K562 (cell line): ENCODE results near the gene CHRNA3. TPM values are rescaled to one million over a fixed set of nuclear protein-coding genes. Genes with fewer than 3 reads are reported as not detected.

Experiments used
- ATAC-seq: fragments of 200-7000 bp; cut with Tn5 transposase; 3 replicates; pipeline ENCODE4 v1.9.1; 2020; ENCODE audit warnings: moderate library complexity
- BruUV-seq: library from RNA; stranded (reverse); fragments of 400-500 nt; replicated peaks from 2 replicates; lab custom pipeline; 2021; lab: Mats Ljungman, UMichigan
- CTCF ChIA-PET: fragments of 300-600 bp; formaldehyde crosslinking; extraction: SDS; loops from one replicate; lab custom pipeline; 2021; ENCODE audit warnings: low intra/inter-chr PET ratio; lab: Yijun Ruan, JAX
- POLR2A ChIA-PET: fragments of 300-600, 350-650 bp; sonication (Branson Sonifier 250); formaldehyde crosslinking; extraction: SDS; loops from one replicate; lab custom pipeline; 2021; ENCODE audit warnings: antibody characterized with exemption, inconsistent platforms; lab: Yijun Ruan, JAX
- DNase-seq, 4 experiments: peaks; one replicate each; pipeline versions ENCODE4 v3.0.0 to v3.0.0-alpha.2; 2011 to 2018; ENCODE audit warnings: low spot score in 3 of 4, mixed read lengths in 3 of 4; ENCODE audit errors: extremely low read depth in 1 of 4
- FAIRE-seq: peaks from 2 replicates; lab custom pipeline; 2011; peaks lifted over from hg19 to GRCh38; lab: Jason Lieb, UNC
- H2AFZ ChIP-seq: 2 replicates; pipeline ENCODE4 v1.6.0; 2011; ENCODE audit warnings: low read depth, low read length, control low read depth, inconsistent platforms
- H3K27ac ChIP-seq: fragments of 200-600 bp; 3 replicates; pipeline ENCODE4 v1.8.0; 2011; ENCODE audit warnings: low read depth, mild to moderate bottlenecking, control low read depth, inconsistent platforms, low read length, moderate library complexity, mixed read lengths; ENCODE audit errors: extremely low read depth
- H3K27me3 ChIP-seq, 2 experiments: fragments of 300-600 bp in 1 of 2; 2 replicates in 1 of 2; 3 replicates in 1 of 2; pipeline versions ENCODE4 v1.6.0 to v1.8.0; 2011; ENCODE audit warnings: inconsistent platforms in 2 of 2, low read length in 2 of 2, mild to moderate bottlenecking in 1 of 2, mixed read lengths in 1 of 2, moderate library complexity in 1 of 2; ENCODE audit not compliant: control insufficient read depth in 2 of 2, insufficient read depth in 2 of 2
- H3K36me3 ChIP-seq: fragments of 300-600 bp; 3 replicates; pipeline ENCODE4 v1.8.0; 2011; ENCODE audit warnings: mild to moderate bottlenecking, low read length, inconsistent platforms; ENCODE audit not compliant: control insufficient read depth, insufficient read depth
- H3K4me1 ChIP-seq, 2 experiments: fragments of 200-600 bp in 1 of 2; replicated peaks in 1 of 2; 2 replicates in 1 of 2; 3 replicates in 1 of 2; pipeline versions ENCODE4 v1.5.1 to v1.8.0; 2011; ENCODE audit warnings: inconsistent platforms in 2 of 2, low read length in 2 of 2, mild to moderate bottlenecking in 1 of 2, mixed read lengths in 1 of 2, moderate library complexity in 1 of 2; ENCODE audit not compliant: control insufficient read depth in 2 of 2, insufficient read depth in 2 of 2
- H3K4me2 ChIP-seq: 2 replicates; pipeline ENCODE4 v1.6.1; 2011; ENCODE audit warnings: low read length, control low read depth, inconsistent platforms, mixed read lengths; ENCODE audit not compliant: insufficient read depth
- H3K4me3 ChIP-seq: fragments of 200-600 bp; sonication (generic), shearing (Covaris generic); 2 replicates; pipeline ENCODE4 v1.5.1; 2016; ENCODE audit warnings: control low read depth, inconsistent platforms
- H3K79me2 ChIP-seq: fragments of 200-600 bp; 3 replicates; pipeline ENCODE4 v1.8.0; 2011; ENCODE audit warnings: low read length, inconsistent platforms; ENCODE audit not compliant: control insufficient read depth, insufficient read depth
- H3K9ac ChIP-seq, 2 experiments: 2 replicates each; pipeline versions ENCODE4 v1.6.0 to v1.6.1; 2011; ENCODE audit warnings: low read depth in 2 of 2, low read length in 2 of 2, control low read depth in 1 of 2, inconsistent platforms in 1 of 2, mild to moderate bottlenecking in 1 of 2, mixed read lengths in 1 of 2; ENCODE audit not compliant: insufficient read depth in 1 of 2
- H3K9me1 ChIP-seq: one replicate; pipeline ENCODE4 v1.6.0; 2011; ENCODE audit warnings: inconsistent platforms, mild to moderate bottlenecking, low read length, moderate library complexity; ENCODE audit not compliant: control insufficient read depth, insufficient read depth
- H3K9me3 ChIP-seq: replicated peaks from 2 replicates; pipeline ENCODE4 v1.5.1; 2011; ENCODE audit warnings: low read depth, low read length, inconsistent platforms; ENCODE audit not compliant: control insufficient read depth, insufficient read depth
- H4K20me1 ChIP-seq: replicated peaks from 2 replicates; pipeline ENCODE4 v1.6.1; 2011; ENCODE audit warnings: low read length, inconsistent platforms, mixed read lengths; ENCODE audit not compliant: control insufficient read depth, insufficient read depth
- ARID3A ChIP-seq: IDR thresholded peaks from 2 replicates; pipeline ENCODE4 v1.6.1; 2012; ENCODE audit warnings: low read depth, low read length, improper control_type of control experiment, borderline replicate concordance
- DPF2 ChIP-seq: fragments of 450-650 bp; IDR thresholded peaks from 2 replicates; pipeline ENCODE4 v1.6.1; 2016
- MLX ChIP-seq, 2 experiments: fragments of 450-650 bp in 1 of 2; sonication (generic) in 1 of 2; formaldehyde crosslinking; conservative IDR thresholded peaks; 2 replicates each; pipeline versions ENCODE4 v1.4.0 to v1.8.1; 2020 to 2022; ENCODE audit warnings: mild to moderate bottlenecking in 1 of 2, missing genetic modification reagents in 1 of 2
- RBM17 ChIP-seq: fragments of 200-400 bp; formaldehyde crosslinking; IDR thresholded peaks from 2 replicates; pipeline ENCODE4 v1.6.1; 2017; ENCODE audit warnings: low read depth, mild to moderate bottlenecking, low read length, borderline replicate concordance
- SRSF1 ChIP-seq: fragments of 200-400 bp; formaldehyde crosslinking; IDR thresholded peaks from 2 replicates; pipeline ENCODE4 v1.6.1; 2017; ENCODE audit warnings: mild to moderate bottlenecking, low read depth, low read length, moderate library complexity
- THRA ChIP-seq: fragments of 450-650 bp; IDR thresholded peaks from 2 replicates; pipeline ENCODE4 v1.6.1; 2017; ENCODE audit warnings: mild to moderate bottlenecking, moderate library complexity
- WHSC1 ChIP-seq: IDR thresholded peaks from one replicate; pipeline ENCODE4 v1.6.1; 2012; ENCODE audit warnings: low read length, control low read depth, inconsistent platforms
- WGBS: fragments of 100-300 bp; shearing (Covaris generic); methylation state at CpG from one replicate; pipeline ENCODE4 v1.1.6; 2016; ENCODE audit warnings: low coverage, mixed read lengths; ENCODE audit not compliant: insufficient coverage; ENCODE audit errors: missing lambda C conversion rate; 5-methylcytosine and 5-hydroxymethylcytosine counted together
- in situ Hi-C: fragments of 300-500 bp; cut with MboI; formaldehyde crosslinking; loops from 4 replicates; pipeline ENCODE4 v1.15.0; 2018; ENCODE audit warnings: inconsistent platforms, mixed read lengths
- intact Hi-C: fragments of 100-400 bp; cut with micrococcal nuclease; formaldehyde crosslinking; loops from 2 replicates; pipeline ENCODE4 v1.14.2; 2022
- polyA plus RNA-seq, 8 experiments: library from polyadenylated mRNA; depleted of rRNA in 4 of 8; stranded (reverse) in 5 of 8; unstranded in 3 of 8; fragments of >200 nt; fragmentation: Nextera tagmentation in 2 of 8; fragmentation: Illumina TruSeq in 1 of 8; extraction: Ambion mirVana in 2 of 8; extraction: Trizol in 1 of 8; gene quantifications; 2 replicates each; pipeline versions ENCODE4 v1.2.1 to v1.2.3, GENCODE V29; 2011 to 2014; ENCODE audit warnings: inconsistent platforms in 1 of 8, missing spikeins in 1 of 8
- total RNA-seq, 7 experiments: library from RNA; depleted of rRNA in 6 of 7; stranded (reverse); fragments of >200 nt in 6 of 7; fragmentation: Illumina TruSeq in 2 of 7; extraction: Trizol in 2 of 7; gene quantifications; 2 replicates each; pipeline versions ENCODE4 v1.2.1 to v1.2.3, GENCODE V29; 2011 to 2021; ENCODE audit warnings: low replicate concordance in 1 of 7

CHRNA3 gene
- total and polyA plus RNA-seq, 9 of the 15 experiments (the other 6 are each of a cell fraction or from before 2014, with no cell fraction given): 0.01 TPM; not detected in 8

GRCh38 chr15:78563092-78563491, 57.7 kb downstream of the CHRNA3 start:
- no peak overlapping the region for H3K27ac ChIP-seq
- CTCF ChIA-PET: no interaction called here
- no peaks in the 10 kb centered on the region for H3K36me3 ChIP-seq
- POLR2A ChIA-PET: interaction anchor here (5.4 kb wide), 1 partner anchor 13 kb away, joined by 62 read pairs; no protein-coding TSS in a partner anchor
- H3K79me2 ChIP-seq: peaks cover 4% of the 10 kb centered on the region; the same call in 2 of the 3 replicates
- no peak for FAIRE-seq
- no peaks in the 10 kb centered on the region for H3K9me1 ChIP-seq
- H2AFZ ChIP-seq: no peak overlapping the region
- 27% methylated on average over 2 of the region's 2 CpGs for WGBS
- no peak overlapping the region for H3K4me2 ChIP-seq
- intact Hi-C loops: no loop called here
- H3K9ac ChIP-seq: no peak overlapping the region
- H3K9me3 ChIP-seq: no peaks in the 10 kb centered on the region
- BruUV-seq: no TSS peak
- TF ChIP-seq ARID3A (no peak), DPF2 (no peak), MLX (CRISPR knock-in tag; conservative IDR thresholded peaks at IDR 0.05) (no peak), RBM17 (no peak), SRSF1 (no peak), THRA (no peak), WHSC1 (no peak)
- H3K4me1 ChIP-seq: peaks cover 8 to 22% of the 10 kb centered on the region in 2 experiments; a peak in 4 of 5 replicates
- in situ Hi-C loops: no loop called here
- no peak for ATAC-seq
- no peak for DNase-seq
- H3K27me3 ChIP-seq: 0 out of 5 replicates have a peak, but pooled peaks cover 0 to 7% of the 10 kb centered on the region in 2 experiments
- no peak overlapping the region for H3K4me3 ChIP-seq
- H4K20me1 ChIP-seq: no peaks in the 10 kb centered on the region
